Stimulated activated CD8-positive, alpha-beta memory T cell treated with anti-CD3 and anti-CD28 coated beads, Interleukin-4, amount 100 ng/mL, for 1 hour (primary cell): ENCODE data around the gene MPRIP.

ENCODE experiments used
- DNase-seq, 2 donors: peaks; one replicate each; pipeline ENCODE4 v3.0.0-alpha.2; 2020; ENCODE audit warnings: low read depth in 2 of 2, low spot score in 1 of 2

Gene MPRIP

DNA sequence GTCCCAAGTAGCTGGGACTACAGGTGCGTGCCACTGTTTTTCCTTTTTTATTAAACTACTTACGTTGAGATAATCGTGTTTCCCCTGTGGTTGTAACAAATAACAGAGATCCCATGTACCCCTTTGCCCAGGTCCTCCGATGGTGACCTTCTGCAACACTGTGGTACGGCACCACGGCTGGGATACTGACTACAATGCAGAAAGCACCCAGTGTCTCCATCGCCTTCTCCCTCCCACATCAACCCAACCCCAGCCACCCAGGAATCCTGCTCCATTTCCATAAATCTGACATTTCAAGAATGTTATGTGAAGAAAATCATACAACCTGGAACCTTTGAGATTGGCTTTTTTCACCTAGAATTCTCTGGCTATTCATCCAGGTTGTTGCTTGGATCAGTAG is 22.1 kb downstream of the MPRIP start:
- no peak for DNase-seq

GRCh38 chr17:17066021-17066420 is 23.8 kb downstream of the MPRIP start:
- no peak for DNase-seq

DNA sequence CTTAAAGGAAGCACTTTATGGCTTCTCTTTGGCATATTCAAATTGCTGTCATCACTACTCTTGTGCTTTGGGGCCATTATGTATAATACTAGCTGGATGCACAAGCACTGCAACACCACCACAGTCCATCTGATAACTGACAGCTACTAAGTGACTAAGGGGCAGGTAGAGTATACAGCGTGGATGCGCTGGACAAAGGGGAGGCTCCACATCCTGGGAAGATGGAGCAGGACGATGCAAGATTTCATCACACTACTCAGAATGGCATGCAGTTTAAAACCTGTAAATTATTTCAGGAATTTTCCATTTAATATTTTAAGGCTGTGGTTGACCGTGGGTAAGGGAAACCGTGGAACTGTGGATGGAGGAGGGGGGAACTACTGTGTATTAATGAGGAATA is 25.0 kb downstream of the MPRIP start:
- DNase-seq = no peak

GRCh38 chr17:17069849-17070248 is 27.6 kb downstream of the MPRIP start:
- no peak for DNase-seq

DNA sequence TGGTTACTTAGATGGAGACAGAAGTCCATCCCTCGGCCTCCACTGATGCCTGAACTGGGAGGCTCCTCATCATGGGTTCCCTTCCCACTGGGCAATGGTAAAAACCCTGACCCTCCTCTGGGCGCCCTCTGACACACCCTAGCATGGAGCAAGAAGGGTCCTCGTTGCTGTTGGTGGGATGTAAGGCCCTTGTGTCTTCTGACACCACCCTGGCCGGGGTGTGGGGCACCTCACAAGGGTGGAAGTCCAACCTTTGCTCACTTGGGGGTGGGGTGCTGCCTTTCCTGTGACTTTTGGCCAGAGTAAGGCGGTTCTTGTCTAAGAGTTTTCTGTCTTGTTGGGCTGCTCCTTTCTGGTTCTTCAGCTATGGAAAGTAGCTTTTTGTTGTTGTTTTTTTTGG is 28.7 kb downstream of the MPRIP start:
- DNase-seq = no peak

DNA sequence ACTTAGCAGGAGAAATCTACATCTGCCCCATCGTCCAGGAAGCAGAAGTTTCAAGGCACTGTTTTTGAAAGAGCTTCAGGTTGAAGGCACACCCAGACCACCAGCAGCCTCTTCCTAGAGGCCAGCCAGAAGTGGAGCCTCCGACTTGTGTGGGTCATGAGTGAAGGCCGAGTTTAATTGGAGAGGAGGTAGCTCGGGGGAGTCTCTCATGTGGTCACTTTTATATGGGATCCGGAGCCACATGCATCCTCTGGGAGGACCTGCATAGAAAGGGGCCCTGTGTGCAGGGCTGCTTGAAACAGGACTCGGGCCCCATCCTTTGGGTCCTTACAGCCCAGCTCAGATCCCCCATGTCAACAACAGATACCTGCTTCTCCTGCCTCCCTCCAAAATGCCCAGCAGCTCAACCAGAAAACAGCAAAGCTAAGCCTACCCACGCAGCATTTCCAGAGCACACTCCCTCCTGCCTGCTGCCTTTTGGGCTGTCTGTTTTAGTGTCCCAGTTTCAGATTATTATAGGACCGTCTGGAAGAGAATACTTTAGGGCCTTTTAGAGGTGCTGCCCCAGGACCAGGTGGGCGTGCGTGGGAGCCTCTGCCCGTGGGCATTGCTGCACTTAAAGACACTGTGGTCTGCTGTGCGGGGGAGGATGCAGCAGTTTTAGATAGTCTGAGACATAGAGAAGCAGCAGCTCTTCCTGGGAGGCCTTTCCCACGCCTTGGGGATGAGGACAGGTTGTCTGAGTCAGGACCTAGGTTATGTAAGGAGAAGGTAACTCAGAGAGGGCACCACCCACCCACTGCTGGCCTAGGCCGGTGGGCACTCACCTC is 29.5 kb downstream of the MPRIP start:
- DNase-seq = no peak

GRCh38 chr17:17072546-17072945 is 30.3 kb downstream of the MPRIP start:
- no peak for DNase-seq

- DNase-seq = no peak
Observed at GRCh38 chr17:17073030-17073564, 30.8 kb downstream of the MPRIP start.

- no peak for DNase-seq
Observed at GRCh38 chr17:17073581-17074403, 31.5 kb downstream of the MPRIP start.

GRCh38 chr17:17075125-17075781 is 33.0 kb downstream of the MPRIP start:
- DNase-seq = no peak

- DNase-seq = no peak
Observed at GRCh38 chr17:17076066-17076465, 33.8 kb downstream of the MPRIP start.

DNA sequence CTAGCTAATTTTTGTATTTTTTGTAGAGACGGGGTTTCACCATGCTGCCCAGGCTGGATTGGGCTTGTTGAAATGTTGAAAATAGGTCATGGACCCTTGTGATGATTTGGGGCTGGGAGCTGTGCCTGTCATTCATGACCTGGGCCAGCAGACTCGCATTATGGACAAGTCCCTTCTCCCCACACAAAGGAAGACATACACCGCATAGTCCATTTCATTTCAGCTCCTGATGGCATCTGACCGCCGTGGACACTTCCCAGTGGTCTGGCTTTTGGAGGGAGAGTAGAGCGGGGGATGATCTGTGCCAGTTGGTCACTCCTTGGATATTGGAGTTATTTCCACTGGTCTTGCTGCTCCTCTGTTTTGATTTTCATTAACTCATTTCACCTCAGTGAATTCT is 34.8 kb downstream of the MPRIP start:
- no peak for DNase-seq

- DNase-seq = no peak
Observed at GRCh38 chr17:17077861-17078732, 35.8 kb downstream of the MPRIP start.

- DNase-seq = no peak
Observed at GRCh38 chr17:17078832-17079231, 36.6 kb downstream of the MPRIP start.

- no peak for DNase-seq
Observed at GRCh38 chr17:17079336-17079735, 37.1 kb downstream of the MPRIP start.

GRCh38 chr17:17079761-17080160 is 37.5 kb downstream of the MPRIP start:
- no peak for DNase-seq

GRCh38 chr17:17080181-17080631 is 37.9 kb downstream of the MPRIP start:
- no peak for DNase-seq

DNA sequence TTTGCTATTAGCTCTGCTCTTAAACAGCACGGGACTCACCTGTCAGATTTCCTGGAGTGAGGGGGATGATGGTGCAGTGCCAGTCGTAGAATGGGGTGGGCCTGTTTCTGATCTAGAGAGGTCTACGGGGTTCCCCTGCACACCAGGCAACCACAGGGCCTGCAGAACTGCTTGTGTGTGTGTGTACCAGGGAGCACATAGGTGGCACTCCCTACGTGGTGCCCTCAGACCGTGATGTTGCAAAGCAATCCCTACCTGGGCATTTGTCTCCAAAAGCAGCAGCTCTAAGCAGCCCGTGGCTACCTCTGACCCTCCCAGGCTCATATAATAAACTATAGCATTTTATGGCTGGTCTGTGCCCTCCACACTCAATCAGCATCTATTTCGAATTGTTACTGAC is 38.5 kb downstream of the MPRIP start:
- DNase-seq = no peak

- DNase-seq = no peak
Observed at GRCh38 chr17:17081304-17081940, 39.2 kb downstream of the MPRIP start.

- DNase-seq = no peak
Observed at GRCh38 chr17:17082878-17083277, 40.6 kb downstream of the MPRIP start.
